ENCODE results near the gene KIF5B.

DNA sequence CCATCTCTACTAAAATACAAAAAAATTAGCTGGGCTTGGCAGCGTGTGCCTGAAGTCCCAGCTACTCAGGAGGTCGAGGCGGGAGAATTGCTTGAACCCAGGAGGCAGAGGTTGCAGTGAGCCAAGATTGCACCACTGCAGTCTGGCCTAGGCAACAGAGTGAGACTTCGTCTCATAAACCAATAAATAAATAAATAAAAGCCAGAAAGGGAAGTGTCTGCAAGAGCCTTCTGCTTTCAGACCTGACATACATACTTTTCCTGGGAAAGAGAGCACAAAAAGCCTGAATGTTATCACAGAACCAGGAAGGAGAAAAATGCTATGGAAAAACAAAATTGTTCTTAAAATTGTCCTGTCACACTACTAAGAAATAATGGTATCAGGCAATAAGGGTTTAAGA lies 4.1 kb upstream of the KIF5B start:
- TF ChIP-seq CTCF (IDR thresholded peaks at IDR 0.05) (no peak), EZH2 (IDR thresholded peaks at IDR 0.05; ENCODE audit: borderline replicate concordance, insufficient read depth, low read depth, low read length, poor library complexity, severe bottlenecking) (no peak)
